Thyroid gland (tissue), 4 donors: Measurements from ENCODE around the gene LDB3.

Experiments used
- POLR2A ChIP-seq, 2 donors: fragments of 450-650 bp; IDR thresholded peaks; one replicate each; pipeline ENCODE4 v1.6.1; 2017; ENCODE audit warnings: antibody characterized with exemption in 2 of 2, mild to moderate bottlenecking in 2 of 2, moderate library complexity in 1 of 2
- TF ChIP-seq, protein P1 (sequence below), 6 experiments: fragments of 200-600 bp in 3 of 6; fragments of 450-650 bp in 3 of 6; sonication (generic) in 3 of 6; IDR thresholded peaks; one replicate each; pipeline ENCODE4 v1.5.1; 2016 to 2019; ENCODE audit warnings: antibody characterized with exemption in 6 of 6, mild to moderate bottlenecking in 2 of 6, inconsistent platforms in 1 of 6, moderate library complexity in 1 of 6

- TF ChIP-seq, protein P1, sequence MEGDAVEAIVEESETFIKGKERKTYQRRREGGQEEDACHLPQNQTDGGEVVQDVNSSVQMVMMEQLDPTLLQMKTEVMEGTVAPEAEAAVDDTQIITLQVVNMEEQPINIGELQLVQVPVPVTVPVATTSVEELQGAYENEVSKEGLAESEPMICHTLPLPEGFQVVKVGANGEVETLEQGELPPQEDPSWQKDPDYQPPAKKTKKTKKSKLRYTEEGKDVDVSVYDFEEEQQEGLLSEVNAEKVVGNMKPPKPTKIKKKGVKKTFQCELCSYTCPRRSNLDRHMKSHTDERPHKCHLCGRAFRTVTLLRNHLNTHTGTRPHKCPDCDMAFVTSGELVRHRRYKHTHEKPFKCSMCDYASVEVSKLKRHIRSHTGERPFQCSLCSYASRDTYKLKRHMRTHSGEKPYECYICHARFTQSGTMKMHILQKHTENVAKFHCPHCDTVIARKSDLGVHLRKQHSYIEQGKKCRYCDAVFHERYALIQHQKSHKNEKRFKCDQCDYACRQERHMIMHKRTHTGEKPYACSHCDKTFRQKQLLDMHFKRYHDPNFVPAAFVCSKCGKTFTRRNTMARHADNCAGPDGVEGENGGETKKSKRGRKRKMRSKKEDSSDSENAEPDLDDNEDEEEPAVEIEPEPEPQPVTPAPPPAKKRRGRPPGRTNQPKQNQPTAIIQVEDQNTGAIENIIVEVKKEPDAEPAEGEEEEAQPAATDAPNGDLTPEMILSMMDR (IDR thresholded peaks at IDR 0.05) = no peak
- no peak for TF ChIP-seq POLR2A (IDR thresholded peaks at IDR 0.05)
Observed at GRCh38 chr10:86665218-86665607, 3.1 kb upstream of the LDB3 start.
